Gastroesophageal sphincter (tissue), 3 donors: ENCODE data around the gene MACROD2.

Experiments
- CTCF ChIP-seq, 4 experiments: fragments of 200-600 bp in 2 of 4; fragments of 450-650 bp in 2 of 4; sonication (generic) in 1 of 4; IDR thresholded peaks; one replicate each; pipeline ENCODE4 v1.5.1; 2017 to 2019; ENCODE audit warnings: antibody characterized with exemption in 4 of 4, mild to moderate bottlenecking in 2 of 4, moderate library complexity in 2 of 4
- EP300 ChIP-seq: sonication (generic); formaldehyde crosslinking; IDR thresholded peaks from one replicate; pipeline ENCODE4 v1.6.1; 2017; ENCODE audit warnings: antibody characterized with exemption, mild to moderate bottlenecking
- POLR2AphosphoS5 ChIP-seq: sonication (generic); formaldehyde crosslinking; IDR thresholded peaks from one replicate; pipeline ENCODE4 v1.6.1; 2017; ENCODE audit warnings: antibody characterized with exemption

GRCh38 chr20:16095226-16095625, 2099.9 kb downstream of the MACROD2 start:
- no peak for TF ChIP-seq CTCF (IDR thresholded peaks at IDR 0.05)
- TF ChIP-seq EP300, result no peak
- TF ChIP-seq POLR2AphosphoS5, result no peak
